ENCODE results near the gene MRNIP. TPM values are rescaled to one million over a fixed set of nuclear protein-coding genes. Genes with fewer than 3 reads are reported as not detected.

MRNIP gene
- total RNA-seq, 2 donors from 2014 or later: 23.4 to 34.8 TPM

GRCh38 chr5:179905161-179905560 is 46.5 kb upstream of the MRNIP start:
- intact Hi-C loops (cut with DNase I): loop anchor here (10.0 kb wide), 1 partner anchor 100 kb away; the partner anchor contains the start of gene MGAT4B
- H3K36me3 ChIP-seq (replicated peaks in 1 of 2; ENCODE audit: insufficient read depth in 1 of 2, low read depth in 2 of 2): peaks cover 0 to 4% of the 10 kb centered on the region in 2 donors
- no peak for ATAC-seq
- H3K27ac ChIP-seq: no peak overlapping the region
- H3K9me3 ChIP-seq: no peaks in the 10 kb centered on the region
- H3K4me1 ChIP-seq: peaks cover 35% of the 10 kb centered on the region
- no peak overlapping the region for H3K4me3 ChIP-seq
- DNase-seq: no peak
- 82 to 92% methylated on average over 8 of the region's 8 CpGs for WGBS, 2 donors
- TF ChIP-seq POLR2A (IDR thresholded peaks at IDR 0.05): no peak
- no peaks in the 10 kb centered on the region for H3K27me3 ChIP-seq

- TF ChIP-seq POLR2A (IDR thresholded peaks at IDR 0.05) (no peak), CTCF (IDR thresholded peaks at IDR 0.05) (no peak)
- H3K9me3 ChIP-seq: no peaks in the 10 kb centered on the region
- 92 to 96% methylated on average over 20 to 24 of the region's 25 CpGs for WGBS, 2 donors
- no peak overlapping the region for H3K27ac ChIP-seq
- intact Hi-C loops (cut with DNase I): loop anchor here (10.0 kb wide), 1 partner anchor 100 kb away; the partner anchor contains the start of gene MGAT4B
- H3K36me3 ChIP-seq (replicated peaks in 1 of 2; ENCODE audit: insufficient read depth in 1 of 2, low read depth in 2 of 2): peaks cover 0 to 4% of the 10 kb centered on the region in 2 donors
- peaks cover 35% of the 10 kb centered on the region for H3K4me1 ChIP-seq
- H3K4me3 ChIP-seq: no peak overlapping the region
- no peak for DNase-seq
- H3K27me3 ChIP-seq: no peaks in the 10 kb centered on the region
- ATAC-seq: no peak
Observed at GRCh38 chr5:179904463-179905160, 46.0 kb upstream of the MRNIP start.

DNA sequence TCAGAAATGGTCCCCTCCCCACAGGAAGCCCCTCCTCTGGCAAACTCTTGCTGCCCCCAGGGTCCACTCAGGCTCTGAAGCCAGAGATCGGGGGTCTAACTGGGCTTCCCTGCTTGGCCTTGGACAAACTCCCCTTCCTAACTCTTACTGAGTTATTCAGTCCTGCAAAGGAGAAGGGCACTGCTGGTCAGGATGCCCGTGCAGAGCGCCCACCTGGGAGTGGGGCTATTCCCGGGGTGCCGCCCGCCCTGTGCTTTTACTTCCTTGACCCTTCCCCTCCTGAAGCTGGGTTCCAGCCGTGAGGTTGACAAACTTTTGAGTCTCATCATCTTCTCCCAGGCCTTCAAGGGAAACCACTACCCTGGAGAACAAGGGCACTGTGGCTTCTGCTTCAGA is 44.1 kb upstream of the MRNIP start:
- DNase-seq (no peak), ATAC-seq (no peak)
- H3K9me3 ChIP-seq: no peaks in the 10 kb centered on the region
- H3K4me1 ChIP-seq: peaks cover 28% of the 10 kb centered on the region
- peaks cover 0 to 10% of the 10 kb centered on the region in 2 donors for H3K36me3 ChIP-seq (replicated peaks in 1 of 2; ENCODE audit: insufficient read depth in 1 of 2, low read depth in 2 of 2)
- no peaks in the 10 kb centered on the region for H3K27me3 ChIP-seq
- intact Hi-C loops (cut with DNase I): loop anchor here (10.0 kb wide), 1 partner anchor 98 kb away; the partner anchor contains the start of gene MGAT4B
- 95 to 100% methylated on average over 7 of the region's 7 CpGs for WGBS, 2 donors
- no peak overlapping the region for H3K27ac ChIP-seq
- no peak overlapping the region for H3K4me3 ChIP-seq
- no peak for TF ChIP-seq CTCF (IDR thresholded peaks at IDR 0.05)
- no peak for TF ChIP-seq POLR2A (IDR thresholded peaks at IDR 0.05)

- intact Hi-C loops (cut with DNase I): loop anchor here (10.0 kb wide), 1 partner anchor 97 kb away; the partner anchor contains the start of gene MGAT4B
- DNase-seq (no peak), ATAC-seq (no peak)
Observed at GRCh38 chr5:179901915-179902762, 43.5 kb upstream of the MRNIP start.

More at GRCh38 chr5:179901915-179902762, 43.5 kb upstream of the MRNIP start:
- 86 to 91% methylated on average over 10 to 14 of the region's 15 CpGs for WGBS, 2 donors
- Histone ChIP-seq H3K36me3 (replicated peaks in 1 of 2; ENCODE audit: insufficient read depth in 1 of 2, low read depth in 2 of 2) (peaks cover 0 to 14% of the 10 kb centered on the region in 2 donors), H3K9me3 (no peaks in the 10 kb centered on the region), H3K27me3 (no peaks in the 10 kb centered on the region), H3K4me3 (no peak overlapping the region), H3K4me1 (peaks cover 28% of the 10 kb centered on the region), H3K27ac (no peak overlapping the region)
- TF ChIP-seq POLR2A (IDR thresholded peaks at IDR 0.05) (no peak), CTCF (IDR thresholded peaks at IDR 0.05) (no peak)

Measured in body of pancreas (tissue), 4 donors.